K562 (cell line): ENCODE measurements around the gene NXPH4. TPM values are rescaled to one million over a fixed set of nuclear protein-coding genes. Genes with fewer than 3 reads are reported as not detected.

Experiments used
- ATAC-seq: fragments of 200-7000 bp; cut with Tn5 transposase; 3 replicates; pipeline ENCODE4 v1.9.1; 2020; ENCODE audit warnings: moderate library complexity
- BruUV-seq: library from RNA; stranded (reverse); fragments of 400-500 nt; replicated peaks from 2 replicates; lab custom pipeline; 2021; lab: Mats Ljungman, UMichigan
- CTCF ChIA-PET: fragments of 300-600 bp; formaldehyde crosslinking; extraction: SDS; loops from one replicate; lab custom pipeline; 2021; ENCODE audit warnings: low intra/inter-chr PET ratio; lab: Yijun Ruan, JAX
- POLR2A ChIA-PET: fragments of 300-600, 350-650 bp; sonication (Branson Sonifier 250); formaldehyde crosslinking; extraction: SDS; loops from one replicate; lab custom pipeline; 2021; ENCODE audit warnings: antibody characterized with exemption, inconsistent platforms; lab: Yijun Ruan, JAX
- DNase-seq, 4 experiments: peaks; one replicate each; pipeline versions ENCODE4 v3.0.0 to v3.0.0-alpha.2; 2011 to 2018; ENCODE audit warnings: low spot score in 3 of 4, mixed read lengths in 3 of 4; ENCODE audit errors: extremely low read depth in 1 of 4
- FAIRE-seq: peaks from 2 replicates; lab custom pipeline; 2011; peaks lifted over from hg19 to GRCh38; lab: Jason Lieb, UNC
- H2AFZ ChIP-seq: 2 replicates; pipeline ENCODE4 v1.6.0; 2011; ENCODE audit warnings: low read depth, low read length, control low read depth, inconsistent platforms
- H3K27ac ChIP-seq: fragments of 200-600 bp; 3 replicates; pipeline ENCODE4 v1.8.0; 2011; ENCODE audit warnings: low read depth, mild to moderate bottlenecking, control low read depth, inconsistent platforms, low read length, moderate library complexity, mixed read lengths; ENCODE audit errors: extremely low read depth
- H3K27me3 ChIP-seq, 2 experiments: fragments of 300-600 bp in 1 of 2; 2 replicates in 1 of 2; 3 replicates in 1 of 2; pipeline versions ENCODE4 v1.6.0 to v1.8.0; 2011; ENCODE audit warnings: inconsistent platforms in 2 of 2, low read length in 2 of 2, mild to moderate bottlenecking in 1 of 2, mixed read lengths in 1 of 2, moderate library complexity in 1 of 2; ENCODE audit not compliant: control insufficient read depth in 2 of 2, insufficient read depth in 2 of 2
- H3K36me3 ChIP-seq: fragments of 300-600 bp; 3 replicates; pipeline ENCODE4 v1.8.0; 2011; ENCODE audit warnings: mild to moderate bottlenecking, low read length, inconsistent platforms; ENCODE audit not compliant: control insufficient read depth, insufficient read depth
- H3K4me1 ChIP-seq, 2 experiments: fragments of 200-600 bp in 1 of 2; replicated peaks in 1 of 2; 2 replicates in 1 of 2; 3 replicates in 1 of 2; pipeline versions ENCODE4 v1.5.1 to v1.8.0; 2011; ENCODE audit warnings: inconsistent platforms in 2 of 2, low read length in 2 of 2, mild to moderate bottlenecking in 1 of 2, mixed read lengths in 1 of 2, moderate library complexity in 1 of 2; ENCODE audit not compliant: control insufficient read depth in 2 of 2, insufficient read depth in 2 of 2
- H3K4me2 ChIP-seq: 2 replicates; pipeline ENCODE4 v1.6.1; 2011; ENCODE audit warnings: low read length, control low read depth, inconsistent platforms, mixed read lengths; ENCODE audit not compliant: insufficient read depth
- H3K4me3 ChIP-seq: fragments of 200-600 bp; sonication (generic), shearing (Covaris generic); 2 replicates; pipeline ENCODE4 v1.5.1; 2016; ENCODE audit warnings: control low read depth, inconsistent platforms
- H3K79me2 ChIP-seq: fragments of 200-600 bp; 3 replicates; pipeline ENCODE4 v1.8.0; 2011; ENCODE audit warnings: low read length, inconsistent platforms; ENCODE audit not compliant: control insufficient read depth, insufficient read depth
- H3K9ac ChIP-seq, 2 experiments: 2 replicates each; pipeline versions ENCODE4 v1.6.0 to v1.6.1; 2011; ENCODE audit warnings: low read depth in 2 of 2, low read length in 2 of 2, control low read depth in 1 of 2, inconsistent platforms in 1 of 2, mild to moderate bottlenecking in 1 of 2, mixed read lengths in 1 of 2; ENCODE audit not compliant: insufficient read depth in 1 of 2
- H3K9me1 ChIP-seq: one replicate; pipeline ENCODE4 v1.6.0; 2011; ENCODE audit warnings: inconsistent platforms, mild to moderate bottlenecking, low read length, moderate library complexity; ENCODE audit not compliant: control insufficient read depth, insufficient read depth
- H3K9me3 ChIP-seq: replicated peaks from 2 replicates; pipeline ENCODE4 v1.5.1; 2011; ENCODE audit warnings: low read depth, low read length, inconsistent platforms; ENCODE audit not compliant: control insufficient read depth, insufficient read depth
- H4K20me1 ChIP-seq: replicated peaks from 2 replicates; pipeline ENCODE4 v1.6.1; 2011; ENCODE audit warnings: low read length, inconsistent platforms, mixed read lengths; ENCODE audit not compliant: control insufficient read depth, insufficient read depth
- FOXA1 ChIP-seq: fragments of 450-650 bp; IDR thresholded peaks from 2 replicates; pipeline ENCODE4 v1.6.1; 2016; ENCODE audit warnings: mild to moderate bottlenecking, borderline replicate concordance
- ILK ChIP-seq: fragments of 450-650 bp; IDR thresholded peaks from 2 replicates; pipeline ENCODE4 v1.6.1; 2016; ENCODE audit warnings: missing genetic modification characterization, low read depth, mild to moderate bottlenecking, missing compliant biosample characterization, moderate library complexity, borderline replicate concordance
- WGBS: fragments of 100-300 bp; shearing (Covaris generic); methylation state at CpG from one replicate; pipeline ENCODE4 v1.1.6; 2016; ENCODE audit warnings: low coverage, mixed read lengths; ENCODE audit not compliant: insufficient coverage; ENCODE audit errors: missing lambda C conversion rate; 5-methylcytosine and 5-hydroxymethylcytosine counted together
- in situ Hi-C: fragments of 300-500 bp; cut with MboI; formaldehyde crosslinking; loops from 4 replicates; pipeline ENCODE4 v1.15.0; 2018; ENCODE audit warnings: inconsistent platforms, mixed read lengths
- intact Hi-C: fragments of 100-400 bp; cut with micrococcal nuclease; formaldehyde crosslinking; loops from 2 replicates; pipeline ENCODE4 v1.14.2; 2022
- polyA plus RNA-seq, 8 experiments: library from polyadenylated mRNA; depleted of rRNA in 4 of 8; stranded (reverse) in 5 of 8; unstranded in 3 of 8; fragments of >200 nt; fragmentation: Nextera tagmentation in 2 of 8; fragmentation: Illumina TruSeq in 1 of 8; extraction: Ambion mirVana in 2 of 8; extraction: Trizol in 1 of 8; gene quantifications; 2 replicates each; pipeline versions ENCODE4 v1.2.1 to v1.2.3, GENCODE V29; 2011 to 2014; ENCODE audit warnings: inconsistent platforms in 1 of 8, missing spikeins in 1 of 8
- total RNA-seq, 7 experiments: library from RNA; depleted of rRNA in 6 of 7; stranded (reverse); fragments of >200 nt in 6 of 7; fragmentation: Illumina TruSeq in 2 of 7; extraction: Trizol in 2 of 7; gene quantifications; 2 replicates each; pipeline versions ENCODE4 v1.2.1 to v1.2.3, GENCODE V29; 2011 to 2021; ENCODE audit warnings: low replicate concordance in 1 of 7
- TF ChIP-seq, protein P1 (sequence below), 2 experiments: fragments of 450-650 bp; formaldehyde crosslinking in 1 of 2; IDR thresholded peaks; 2 replicates each; pipeline versions ENCODE4 v1.4.0 to v1.6.1; 2014 to 2020; ENCODE audit warnings: mild to moderate bottlenecking in 2 of 2, borderline replicate concordance in 1 of 2, low read depth in 1 of 2

Gene NXPH4
- total and polyA plus RNA-seq, 9 of the 15 experiments (the other 6 are each of a cell fraction or from before 2014, with no cell fraction given): 0.49 to 2.7 (median 1.1) TPM; not detected in 4

DNA sequence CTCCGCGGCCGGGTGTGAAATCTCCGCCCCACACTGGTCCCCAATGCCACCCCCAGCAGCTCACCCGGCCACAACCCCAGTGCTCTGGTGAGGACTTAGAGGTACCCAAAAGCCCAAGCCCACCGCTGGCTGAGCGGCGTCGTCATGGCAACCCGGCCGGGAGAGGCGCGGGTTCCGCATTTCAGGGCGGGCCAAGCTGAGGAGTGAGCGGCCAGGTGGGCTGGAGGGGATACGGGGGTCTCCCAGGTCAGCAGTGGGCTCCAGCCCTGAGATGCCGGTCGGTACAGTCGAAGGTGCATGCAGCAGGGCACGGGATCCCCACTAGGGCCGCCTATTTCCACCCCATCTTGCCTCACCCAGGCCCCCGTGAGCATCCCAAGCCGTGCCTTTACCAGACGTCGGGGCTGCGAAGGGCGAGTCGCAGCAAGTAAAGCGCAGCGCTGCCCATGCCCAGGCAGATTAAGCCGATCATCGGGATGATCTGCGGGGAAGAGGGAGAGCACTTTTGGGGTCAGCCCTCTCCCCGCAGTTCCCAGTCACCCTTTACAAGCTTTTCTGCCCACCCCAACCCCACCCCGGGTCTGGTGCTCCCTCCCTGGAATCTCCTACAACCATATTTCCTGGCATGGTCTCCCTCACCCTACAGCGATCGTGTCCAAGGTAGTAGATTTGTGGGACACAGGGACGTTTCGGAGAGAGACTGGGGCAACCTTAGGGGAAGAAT is 19.8 kb downstream of the NXPH4 start (continued):
- no peak for TF ChIP-seq FOXA1

GRCh38 chr12:57236925-57237595 is 20.5 kb downstream of the NXPH4 start:
- Histone ChIP-seq H3K9me3 (no peaks in the 10 kb centered on the region), H3K9ac (no peak overlapping the region; a peak in 2 of 4 replicates), H3K79me2 (no peaks in the 10 kb centered on the region), H3K9me1 (peaks cover 2% of the 10 kb centered on the region), H2AFZ (no peak overlapping the region), H3K27me3 (peaks cover 2 to 21% of the 10 kb centered on the region in 2 experiments; a peak in 3 of 5 replicates), H3K4me2 (no peak overlapping the region), H3K27ac (no peak overlapping the region), H3K4me3 (no peak overlapping the region), H3K4me1 (peaks cover 40 to 83% of the 10 kb centered on the region in 2 experiments), H4K20me1 (peaks cover 7% of the 10 kb centered on the region), H3K36me3 (peaks cover 38% of the 10 kb centered on the region; the same call in 2 of the 3 replicates)
- BruUV-seq: no TSS peak
- DNase-seq (no peak), ATAC-seq (peak; percentile 7), FAIRE-seq (no peak)
- WGBS: 47% methylated on average over 7 of the region's 9 CpGs
- TF ChIP-seq ILK (tag): no peak
- TF ChIP-seq, protein P1, sequence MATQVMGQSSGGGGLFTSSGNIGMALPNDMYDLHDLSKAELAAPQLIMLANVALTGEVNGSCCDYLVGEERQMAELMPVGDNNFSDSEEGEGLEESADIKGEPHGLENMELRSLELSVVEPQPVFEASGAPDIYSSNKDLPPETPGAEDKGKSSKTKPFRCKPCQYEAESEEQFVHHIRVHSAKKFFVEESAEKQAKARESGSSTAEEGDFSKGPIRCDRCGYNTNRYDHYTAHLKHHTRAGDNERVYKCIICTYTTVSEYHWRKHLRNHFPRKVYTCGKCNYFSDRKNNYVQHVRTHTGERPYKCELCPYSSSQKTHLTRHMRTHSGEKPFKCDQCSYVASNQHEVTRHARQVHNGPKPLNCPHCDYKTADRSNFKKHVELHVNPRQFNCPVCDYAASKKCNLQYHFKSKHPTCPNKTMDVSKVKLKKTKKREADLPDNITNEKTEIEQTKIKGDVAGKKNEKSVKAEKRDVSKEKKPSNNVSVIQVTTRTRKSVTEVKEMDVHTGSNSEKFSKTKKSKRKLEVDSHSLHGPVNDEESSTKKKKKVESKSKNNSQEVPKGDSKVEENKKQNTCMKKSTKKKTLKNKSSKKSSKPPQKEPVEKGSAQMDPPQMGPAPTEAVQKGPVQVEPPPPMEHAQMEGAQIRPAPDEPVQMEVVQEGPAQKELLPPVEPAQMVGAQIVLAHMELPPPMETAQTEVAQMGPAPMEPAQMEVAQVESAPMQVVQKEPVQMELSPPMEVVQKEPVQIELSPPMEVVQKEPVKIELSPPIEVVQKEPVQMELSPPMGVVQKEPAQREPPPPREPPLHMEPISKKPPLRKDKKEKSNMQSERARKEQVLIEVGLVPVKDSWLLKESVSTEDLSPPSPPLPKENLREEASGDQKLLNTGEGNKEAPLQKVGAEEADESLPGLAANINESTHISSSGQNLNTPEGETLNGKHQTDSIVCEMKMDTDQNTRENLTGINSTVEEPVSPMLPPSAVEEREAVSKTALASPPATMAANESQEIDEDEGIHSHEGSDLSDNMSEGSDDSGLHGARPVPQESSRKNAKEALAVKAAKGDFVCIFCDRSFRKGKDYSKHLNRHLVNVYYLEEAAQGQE (IDR thresholded peaks at IDR 0.05; ENCODE audit: borderline replicate concordance): peak; percentile 34
- TF ChIP-seq, protein P1 (CRISPR knock-in tag; IDR thresholded peaks at IDR 0.05; ENCODE audit: low read depth): no peak
- in situ Hi-C loops (no loop called here), intact Hi-C loops (no loop called here)
- ChIA-PET CTCF (interaction anchor here (6.6 kb wide), 1 partner anchor 24 kb away, joined by 186 read pairs; the partner anchor contains the start of gene NXPH4), POLR2A (interaction anchor here (0.6 to 4.7 kb wide), 3 partner anchors 7 to 257 kb away, joined by 3 to 33 read pairs (median 8); partner anchors contain the start of gene SHMT2)
